ENCODE data around the gene THAP6.

- TF ChIP-seq, protein P1, sequence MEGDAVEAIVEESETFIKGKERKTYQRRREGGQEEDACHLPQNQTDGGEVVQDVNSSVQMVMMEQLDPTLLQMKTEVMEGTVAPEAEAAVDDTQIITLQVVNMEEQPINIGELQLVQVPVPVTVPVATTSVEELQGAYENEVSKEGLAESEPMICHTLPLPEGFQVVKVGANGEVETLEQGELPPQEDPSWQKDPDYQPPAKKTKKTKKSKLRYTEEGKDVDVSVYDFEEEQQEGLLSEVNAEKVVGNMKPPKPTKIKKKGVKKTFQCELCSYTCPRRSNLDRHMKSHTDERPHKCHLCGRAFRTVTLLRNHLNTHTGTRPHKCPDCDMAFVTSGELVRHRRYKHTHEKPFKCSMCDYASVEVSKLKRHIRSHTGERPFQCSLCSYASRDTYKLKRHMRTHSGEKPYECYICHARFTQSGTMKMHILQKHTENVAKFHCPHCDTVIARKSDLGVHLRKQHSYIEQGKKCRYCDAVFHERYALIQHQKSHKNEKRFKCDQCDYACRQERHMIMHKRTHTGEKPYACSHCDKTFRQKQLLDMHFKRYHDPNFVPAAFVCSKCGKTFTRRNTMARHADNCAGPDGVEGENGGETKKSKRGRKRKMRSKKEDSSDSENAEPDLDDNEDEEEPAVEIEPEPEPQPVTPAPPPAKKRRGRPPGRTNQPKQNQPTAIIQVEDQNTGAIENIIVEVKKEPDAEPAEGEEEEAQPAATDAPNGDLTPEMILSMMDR (IDR thresholded peaks at IDR 0.05 in 4 of 5, conservative IDR thresholded peaks at IDR 0.05 in 1 of 5), result no peak
- no peak for TF ChIP-seq POLR2A (IDR thresholded peaks at IDR 0.05)
These were observed 18.8 kb upstream of the THAP6 start for GRCh38 chr4:75495476-75495875.
